Activated CD8-positive, alpha-beta memory T cell treated with anti-CD3 and anti-CD28 coated beads, Interleukin-2, amount 50 U/mL, for 4 hours (primary cell): ENCODE data around the gene EML1.
A peak's percentile ranks its signal among the peaks of the same experiment; 100 is the strongest.

Source experiments
- DNase-seq: peaks from one replicate; pipeline ENCODE4 v3.0.0-alpha.2; 2020

EML1 gene

GRCh38 chr14:99971941-99972747 is 178.9 kb downstream of the EML1 start:
- DNase-seq = peak; percentile 32

- DNase-seq = no peak
These were observed 179.7 kb downstream of the EML1 start for GRCh38 chr14:99972748-99973466.

- no peak for DNase-seq
These were observed 182.0 kb downstream of the EML1 start for GRCh38 chr14:99975190-99975589.

- DNase-seq = no peak
These were observed 182.8 kb downstream of the EML1 start for GRCh38 chr14:99976021-99976420.

GRCh38 chr14:99976681-99977080 is 183.5 kb downstream of the EML1 start:
- no peak for DNase-seq

GRCh38 chr14:99980299-99980698 is 187.1 kb downstream of the EML1 start:
- DNase-seq = no peak

- DNase-seq = no peak
These were observed 188.6 kb downstream of the EML1 start for GRCh38 chr14:99981806-99982205.

GRCh38 chr14:99982537-99983250 is 189.5 kb downstream of the EML1 start:
- DNase-seq = peak; percentile 62

- no peak for DNase-seq
These were observed 190.2 kb downstream of the EML1 start for GRCh38 chr14:99983251-99984015.

GRCh38 chr14:99984036-99984435 is 190.8 kb downstream of the EML1 start:
- no peak for DNase-seq

- no peak for DNase-seq
These were observed 193.2 kb downstream of the EML1 start for GRCh38 chr14:99986396-99986795.

- DNase-seq = no peak
These were observed 195.8 kb downstream of the EML1 start for GRCh38 chr14:99989032-99989431.

- DNase-seq = no peak
These were observed 197.3 kb downstream of the EML1 start for GRCh38 chr14:99990268-99991170.

- DNase-seq = no peak
These were observed 198.1 kb downstream of the EML1 start for GRCh38 chr14:99991331-99991730.
